ENCODE results near the gene TOP1. TPM values are rescaled to one million over a fixed set of nuclear protein-coding genes. Genes with fewer than 3 reads are reported as not detected.

The TOP1 gene
- total and polyA plus RNA-seq, 9 of the 15 experiments (the other 6 are each of a cell fraction or from before 2014, with no cell fraction given) = 26.4 to 127 (median 39.6) TPM

GRCh38 chr20:41142919-41143318 is 114.3 kb downstream of the TOP1 start (continued):
- TF ChIP-seq HMG20A (CRISPR knock-in tag; conservative IDR thresholded peaks at IDR 0.05) (no peak), RHOXF2B (CRISPR knock-in tag; conservative IDR thresholded peaks at IDR 0.05) (no peak), SPI1 (IDR thresholded peaks at IDR 0.05; ENCODE audit: borderline replicate concordance, low read depth, low read length) (peak; percentile 95), ARID2 (IDR thresholded peaks at IDR 0.05) (no peak), CTBP1 (IDR thresholded peaks at IDR 0.05; ENCODE audit: borderline replicate concordance) (peak; percentile 43; the same call in 1 of the 2 replicates), ZNF174 (CRISPR knock-in tag; IDR thresholded peaks at IDR 0.05) (no peak), ETV6 (IDR thresholded peaks at IDR 0.05; ENCODE audit: borderline replicate concordance in 1 of 2, low read depth in 2 of 2, low read length in 1 of 2) (no peak), ETV6 (CRISPR knock-in tag; IDR thresholded peaks at IDR 0.05; ENCODE audit: borderline replicate concordance) (no peak), POLR2A (conservative IDR thresholded peaks at IDR 0.05) (no peak), GABPA (tag; conservative IDR thresholded peaks at IDR 0.05; ENCODE audit: low read depth) (0 out of 2 replicates have a peak, but pooled peaks have one; percentile 16), ZNF23 (CRISPR knock-in tag; IDR thresholded peaks at IDR 0.05) (no peak), PKNOX1 (IDR thresholded peaks at IDR 0.05) (peak; percentile 43; the same call in 1 of the 2 replicates), LARP7 (IDR thresholded peaks at IDR 0.05) (no peak)
- TF ChIP-seq, protein P1, sequence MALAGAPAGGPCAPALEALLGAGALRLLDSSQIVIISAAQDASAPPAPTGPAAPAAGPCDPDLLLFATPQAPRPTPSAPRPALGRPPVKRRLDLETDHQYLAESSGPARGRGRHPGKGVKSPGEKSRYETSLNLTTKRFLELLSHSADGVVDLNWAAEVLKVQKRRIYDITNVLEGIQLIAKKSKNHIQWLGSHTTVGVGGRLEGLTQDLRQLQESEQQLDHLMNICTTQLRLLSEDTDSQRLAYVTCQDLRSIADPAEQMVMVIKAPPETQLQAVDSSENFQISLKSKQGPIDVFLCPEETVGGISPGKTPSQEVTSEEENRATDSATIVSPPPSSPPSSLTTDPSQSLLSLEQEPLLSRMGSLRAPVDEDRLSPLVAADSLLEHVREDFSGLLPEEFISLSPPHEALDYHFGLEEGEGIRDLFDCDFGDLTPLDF (CRISPR knock-in tag; IDR thresholded peaks at IDR 0.05) = no peak
- TF ChIP-seq, protein P2, sequence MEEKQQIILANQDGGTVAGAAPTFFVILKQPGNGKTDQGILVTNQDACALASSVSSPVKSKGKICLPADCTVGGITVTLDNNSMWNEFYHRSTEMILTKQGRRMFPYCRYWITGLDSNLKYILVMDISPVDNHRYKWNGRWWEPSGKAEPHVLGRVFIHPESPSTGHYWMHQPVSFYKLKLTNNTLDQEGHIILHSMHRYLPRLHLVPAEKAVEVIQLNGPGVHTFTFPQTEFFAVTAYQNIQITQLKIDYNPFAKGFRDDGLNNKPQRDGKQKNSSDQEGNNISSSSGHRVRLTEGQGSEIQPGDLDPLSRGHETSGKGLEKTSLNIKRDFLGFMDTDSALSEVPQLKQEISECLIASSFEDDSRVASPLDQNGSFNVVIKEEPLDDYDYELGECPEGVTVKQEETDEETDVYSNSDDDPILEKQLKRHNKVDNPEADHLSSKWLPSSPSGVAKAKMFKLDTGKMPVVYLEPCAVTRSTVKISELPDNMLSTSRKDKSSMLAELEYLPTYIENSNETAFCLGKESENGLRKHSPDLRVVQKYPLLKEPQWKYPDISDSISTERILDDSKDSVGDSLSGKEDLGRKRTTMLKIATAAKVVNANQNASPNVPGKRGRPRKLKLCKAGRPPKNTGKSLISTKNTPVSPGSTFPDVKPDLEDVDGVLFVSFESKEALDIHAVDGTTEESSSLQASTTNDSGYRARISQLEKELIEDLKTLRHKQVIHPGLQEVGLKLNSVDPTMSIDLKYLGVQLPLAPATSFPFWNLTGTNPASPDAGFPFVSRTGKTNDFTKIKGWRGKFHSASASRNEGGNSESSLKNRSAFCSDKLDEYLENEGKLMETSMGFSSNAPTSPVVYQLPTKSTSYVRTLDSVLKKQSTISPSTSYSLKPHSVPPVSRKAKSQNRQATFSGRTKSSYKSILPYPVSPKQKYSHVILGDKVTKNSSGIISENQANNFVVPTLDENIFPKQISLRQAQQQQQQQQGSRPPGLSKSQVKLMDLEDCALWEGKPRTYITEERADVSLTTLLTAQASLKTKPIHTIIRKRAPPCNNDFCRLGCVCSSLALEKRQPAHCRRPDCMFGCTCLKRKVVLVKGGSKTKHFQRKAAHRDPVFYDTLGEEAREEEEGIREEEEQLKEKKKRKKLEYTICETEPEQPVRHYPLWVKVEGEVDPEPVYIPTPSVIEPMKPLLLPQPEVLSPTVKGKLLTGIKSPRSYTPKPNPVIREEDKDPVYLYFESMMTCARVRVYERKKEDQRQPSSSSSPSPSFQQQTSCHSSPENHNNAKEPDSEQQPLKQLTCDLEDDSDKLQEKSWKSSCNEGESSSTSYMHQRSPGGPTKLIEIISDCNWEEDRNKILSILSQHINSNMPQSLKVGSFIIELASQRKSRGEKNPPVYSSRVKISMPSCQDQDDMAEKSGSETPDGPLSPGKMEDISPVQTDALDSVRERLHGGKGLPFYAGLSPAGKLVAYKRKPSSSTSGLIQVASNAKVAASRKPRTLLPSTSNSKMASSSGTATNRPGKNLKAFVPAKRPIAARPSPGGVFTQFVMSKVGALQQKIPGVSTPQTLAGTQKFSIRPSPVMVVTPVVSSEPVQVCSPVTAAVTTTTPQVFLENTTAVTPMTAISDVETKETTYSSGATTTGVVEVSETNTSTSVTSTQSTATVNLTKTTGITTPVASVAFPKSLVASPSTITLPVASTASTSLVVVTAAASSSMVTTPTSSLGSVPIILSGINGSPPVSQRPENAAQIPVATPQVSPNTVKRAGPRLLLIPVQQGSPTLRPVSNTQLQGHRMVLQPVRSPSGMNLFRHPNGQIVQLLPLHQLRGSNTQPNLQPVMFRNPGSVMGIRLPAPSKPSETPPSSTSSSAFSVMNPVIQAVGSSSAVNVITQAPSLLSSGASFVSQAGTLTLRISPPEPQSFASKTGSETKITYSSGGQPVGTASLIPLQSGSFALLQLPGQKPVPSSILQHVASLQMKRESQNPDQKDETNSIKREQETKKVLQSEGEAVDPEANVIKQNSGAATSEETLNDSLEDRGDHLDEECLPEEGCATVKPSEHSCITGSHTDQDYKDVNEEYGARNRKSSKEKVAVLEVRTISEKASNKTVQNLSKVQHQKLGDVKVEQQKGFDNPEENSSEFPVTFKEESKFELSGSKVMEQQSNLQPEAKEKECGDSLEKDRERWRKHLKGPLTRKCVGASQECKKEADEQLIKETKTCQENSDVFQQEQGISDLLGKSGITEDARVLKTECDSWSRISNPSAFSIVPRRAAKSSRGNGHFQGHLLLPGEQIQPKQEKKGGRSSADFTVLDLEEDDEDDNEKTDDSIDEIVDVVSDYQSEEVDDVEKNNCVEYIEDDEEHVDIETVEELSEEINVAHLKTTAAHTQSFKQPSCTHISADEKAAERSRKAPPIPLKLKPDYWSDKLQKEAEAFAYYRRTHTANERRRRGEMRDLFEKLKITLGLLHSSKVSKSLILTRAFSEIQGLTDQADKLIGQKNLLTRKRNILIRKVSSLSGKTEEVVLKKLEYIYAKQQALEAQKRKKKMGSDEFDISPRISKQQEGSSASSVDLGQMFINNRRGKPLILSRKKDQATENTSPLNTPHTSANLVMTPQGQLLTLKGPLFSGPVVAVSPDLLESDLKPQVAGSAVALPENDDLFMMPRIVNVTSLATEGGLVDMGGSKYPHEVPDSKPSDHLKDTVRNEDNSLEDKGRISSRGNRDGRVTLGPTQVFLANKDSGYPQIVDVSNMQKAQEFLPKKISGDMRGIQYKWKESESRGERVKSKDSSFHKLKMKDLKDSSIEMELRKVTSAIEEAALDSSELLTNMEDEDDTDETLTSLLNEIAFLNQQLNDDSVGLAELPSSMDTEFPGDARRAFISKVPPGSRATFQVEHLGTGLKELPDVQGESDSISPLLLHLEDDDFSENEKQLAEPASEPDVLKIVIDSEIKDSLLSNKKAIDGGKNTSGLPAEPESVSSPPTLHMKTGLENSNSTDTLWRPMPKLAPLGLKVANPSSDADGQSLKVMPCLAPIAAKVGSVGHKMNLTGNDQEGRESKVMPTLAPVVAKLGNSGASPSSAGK (IDR thresholded peaks at IDR 0.05) = no peak
- TF ChIP-seq, protein P3, sequence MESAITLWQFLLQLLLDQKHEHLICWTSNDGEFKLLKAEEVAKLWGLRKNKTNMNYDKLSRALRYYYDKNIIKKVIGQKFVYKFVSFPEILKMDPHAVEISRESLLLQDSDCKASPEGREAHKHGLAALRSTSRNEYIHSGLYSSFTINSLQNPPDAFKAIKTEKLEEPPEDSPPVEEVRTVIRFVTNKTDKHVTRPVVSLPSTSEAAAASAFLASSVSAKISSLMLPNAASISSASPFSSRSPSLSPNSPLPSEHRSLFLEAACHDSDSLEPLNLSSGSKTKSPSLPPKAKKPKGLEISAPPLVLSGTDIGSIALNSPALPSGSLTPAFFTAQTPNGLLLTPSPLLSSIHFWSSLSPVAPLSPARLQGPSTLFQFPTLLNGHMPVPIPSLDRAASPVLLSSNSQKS (CRISPR knock-in tag; IDR thresholded peaks at IDR 0.05) = no peak
